Ishikawa (cell line): Measurements from ENCODE around the gene LRRC10B.
A peak's percentile ranks its signal among the peaks of the same experiment; 100 is the strongest.

ENCODE experiments used
- CEBPB ChIP-seq: IDR thresholded peaks from 2 replicates; pipeline ENCODE4 v1.6.1; 2012
- CREB1 ChIP-seq: IDR thresholded peaks from 2 replicates; pipeline ENCODE4 v1.6.1; 2012; ENCODE audit warnings: low read depth
- EGR1 ChIP-seq: IDR thresholded peaks from 2 replicates; pipeline ENCODE4 v1.6.1; 2012
- EP300 ChIP-seq: IDR thresholded peaks from 2 replicates; pipeline ENCODE4 v1.6.1; 2012; ENCODE audit warnings: borderline replicate concordance
- FOXM1 ChIP-seq: IDR thresholded peaks from 2 replicates; pipeline ENCODE4 v1.6.1; 2012; ENCODE audit warnings: low read depth, borderline replicate concordance
- NFIC ChIP-seq: IDR thresholded peaks from 2 replicates; pipeline ENCODE4 v1.6.1; 2012
- RAD21 ChIP-seq: IDR thresholded peaks from 2 replicates; pipeline ENCODE4 v1.6.1; 2012; ENCODE audit warnings: low read depth
- TAF1 ChIP-seq: IDR thresholded peaks from 2 replicates; pipeline ENCODE4 v1.6.1; 2012; ENCODE audit warnings: low read depth, mild to moderate bottlenecking
- TCF12 ChIP-seq: IDR thresholded peaks from 2 replicates; pipeline ENCODE4 v1.6.1; 2012; ENCODE audit warnings: low read depth
- YY1 ChIP-seq: IDR thresholded peaks from 2 replicates; pipeline ENCODE4 v1.6.1; 2012; ENCODE audit warnings: low read depth
- ZBTB7A ChIP-seq: IDR thresholded peaks from 2 replicates; pipeline ENCODE4 v1.6.1; 2012; ENCODE audit warnings: low read depth
- TF ChIP-seq, protein P1 (sequence below): IDR thresholded peaks from 2 replicates; pipeline ENCODE4 v1.6.1; 2012
- TF ChIP-seq, protein P2 (sequence below): IDR thresholded peaks from 2 replicates; pipeline ENCODE4 v1.6.1; 2012
- TF ChIP-seq, protein P3 (sequence below): IDR thresholded peaks from 2 replicates; pipeline ENCODE4 v1.6.1; 2012; ENCODE audit warnings: low read depth, mild to moderate bottlenecking

DNA sequence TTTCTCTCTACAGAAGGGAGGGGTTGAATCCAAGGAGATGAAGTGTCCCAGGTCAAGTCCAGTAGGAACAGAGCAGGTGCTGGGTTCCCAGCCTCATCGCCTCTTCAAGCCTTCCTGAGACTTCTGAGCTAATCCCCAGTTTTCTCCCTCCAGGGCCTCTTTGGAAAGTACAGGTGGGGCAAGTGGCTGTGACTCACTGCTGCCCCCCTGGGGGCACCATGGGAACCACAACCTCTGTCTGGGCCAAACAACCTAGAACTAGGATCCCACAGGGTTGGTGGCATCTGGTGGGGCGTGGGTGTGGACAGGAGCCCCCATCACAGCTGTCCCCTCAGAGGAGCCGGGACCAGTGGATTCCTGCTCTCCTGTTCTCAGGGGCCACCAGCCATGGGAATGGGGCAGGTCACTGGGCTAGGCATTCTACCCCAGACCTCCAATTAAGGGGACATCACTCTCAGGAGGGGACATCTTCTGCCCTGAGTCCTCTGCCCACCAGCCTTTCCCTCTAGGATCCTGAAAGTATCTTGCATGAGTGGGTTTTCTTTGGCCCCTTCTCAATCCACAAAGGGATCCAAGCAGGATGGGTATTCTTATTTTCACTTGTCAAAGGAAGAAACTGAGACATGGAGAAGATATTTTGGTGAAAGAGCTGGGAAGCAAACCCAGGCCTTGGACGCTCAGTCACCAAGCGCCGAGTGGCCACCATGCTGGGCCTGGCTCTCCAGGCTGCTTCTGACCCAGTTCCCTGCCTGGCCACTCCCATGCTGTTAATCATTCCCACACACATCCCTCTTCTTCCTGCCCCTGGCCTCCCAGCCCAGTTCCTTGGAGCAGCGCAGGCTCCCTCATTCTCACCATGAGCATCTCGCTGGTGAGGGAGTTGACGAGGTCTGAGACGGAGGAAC lies 23.8 kb downstream of the LRRC10B start:
- no peak for TF ChIP-seq EGR1
- TF ChIP-seq FOXM1 = no peak
- TF ChIP-seq RAD21 = peak; percentile 57
- TF ChIP-seq, protein P1, sequence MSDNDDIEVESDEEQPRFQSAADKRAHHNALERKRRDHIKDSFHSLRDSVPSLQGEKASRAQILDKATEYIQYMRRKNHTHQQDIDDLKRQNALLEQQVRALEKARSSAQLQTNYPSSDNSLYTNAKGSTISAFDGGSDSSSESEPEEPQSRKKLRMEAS = no peak
- no peak for TF ChIP-seq EP300
- TF ChIP-seq, protein P2, sequence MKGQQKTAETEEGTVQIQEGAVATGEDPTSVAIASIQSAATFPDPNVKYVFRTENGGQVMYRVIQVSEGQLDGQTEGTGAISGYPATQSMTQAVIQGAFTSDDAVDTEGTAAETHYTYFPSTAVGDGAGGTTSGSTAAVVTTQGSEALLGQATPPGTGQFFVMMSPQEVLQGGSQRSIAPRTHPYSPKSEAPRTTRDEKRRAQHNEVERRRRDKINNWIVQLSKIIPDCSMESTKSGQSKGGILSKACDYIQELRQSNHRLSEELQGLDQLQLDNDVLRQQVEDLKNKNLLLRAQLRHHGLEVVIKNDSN = no peak
- TF ChIP-seq TAF1 = no peak
- no peak for TF ChIP-seq NFIC
- no peak for TF ChIP-seq CEBPB
- no peak for TF ChIP-seq ZBTB7A
- TF ChIP-seq CREB1 = no peak
- TF ChIP-seq YY1 = no peak
- TF ChIP-seq TCF12 = no peak
- TF ChIP-seq, protein P3, sequence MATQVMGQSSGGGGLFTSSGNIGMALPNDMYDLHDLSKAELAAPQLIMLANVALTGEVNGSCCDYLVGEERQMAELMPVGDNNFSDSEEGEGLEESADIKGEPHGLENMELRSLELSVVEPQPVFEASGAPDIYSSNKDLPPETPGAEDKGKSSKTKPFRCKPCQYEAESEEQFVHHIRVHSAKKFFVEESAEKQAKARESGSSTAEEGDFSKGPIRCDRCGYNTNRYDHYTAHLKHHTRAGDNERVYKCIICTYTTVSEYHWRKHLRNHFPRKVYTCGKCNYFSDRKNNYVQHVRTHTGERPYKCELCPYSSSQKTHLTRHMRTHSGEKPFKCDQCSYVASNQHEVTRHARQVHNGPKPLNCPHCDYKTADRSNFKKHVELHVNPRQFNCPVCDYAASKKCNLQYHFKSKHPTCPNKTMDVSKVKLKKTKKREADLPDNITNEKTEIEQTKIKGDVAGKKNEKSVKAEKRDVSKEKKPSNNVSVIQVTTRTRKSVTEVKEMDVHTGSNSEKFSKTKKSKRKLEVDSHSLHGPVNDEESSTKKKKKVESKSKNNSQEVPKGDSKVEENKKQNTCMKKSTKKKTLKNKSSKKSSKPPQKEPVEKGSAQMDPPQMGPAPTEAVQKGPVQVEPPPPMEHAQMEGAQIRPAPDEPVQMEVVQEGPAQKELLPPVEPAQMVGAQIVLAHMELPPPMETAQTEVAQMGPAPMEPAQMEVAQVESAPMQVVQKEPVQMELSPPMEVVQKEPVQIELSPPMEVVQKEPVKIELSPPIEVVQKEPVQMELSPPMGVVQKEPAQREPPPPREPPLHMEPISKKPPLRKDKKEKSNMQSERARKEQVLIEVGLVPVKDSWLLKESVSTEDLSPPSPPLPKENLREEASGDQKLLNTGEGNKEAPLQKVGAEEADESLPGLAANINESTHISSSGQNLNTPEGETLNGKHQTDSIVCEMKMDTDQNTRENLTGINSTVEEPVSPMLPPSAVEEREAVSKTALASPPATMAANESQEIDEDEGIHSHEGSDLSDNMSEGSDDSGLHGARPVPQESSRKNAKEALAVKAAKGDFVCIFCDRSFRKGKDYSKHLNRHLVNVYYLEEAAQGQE = no peak
